Upper lobe of right lung (tissue), 1 donor: ENCODE measurements around the gene CRYZL1. TPM values are rescaled to one million over a fixed set of nuclear protein-coding genes. Genes with fewer than 3 reads are reported as not detected.

Experiments used
- ATAC-seq: fragments of 200-7000 bp; cut with Tn5 transposase; one replicate; pipeline ENCODE4 v1.9.1; 2020; ENCODE audit warnings: mild to moderate bottlenecking, moderate library complexity
- DNase-seq: peaks from one replicate; pipeline ENCODE4 v3.0.0-alpha.2; 2020
- H3K27ac ChIP-seq: fragments of 200-600 bp; one replicate; pipeline ENCODE4 v1.8.0; 2022
- H3K27me3 ChIP-seq: fragments of 200-600 bp; one replicate; pipeline ENCODE4 v1.8.0; 2022; ENCODE audit warnings: mild to moderate bottlenecking
- H3K36me3 ChIP-seq: fragments of 200-600 bp; one replicate; pipeline ENCODE4 v1.8.0; 2022
- H3K4me1 ChIP-seq: fragments of 200-600 bp; one replicate; pipeline ENCODE4 v1.8.0; 2022
- H3K4me3 ChIP-seq: fragments of 200-600 bp; one replicate; pipeline ENCODE4 v1.8.0; 2022; ENCODE audit warnings: mild to moderate bottlenecking
- H3K9me3 ChIP-seq: fragments of 200-600 bp; one replicate; pipeline ENCODE4 v1.8.0; 2022
- CTCF ChIP-seq: fragments of 200-600 bp; IDR thresholded peaks from one replicate; pipeline ENCODE4 v1.8.0; 2022; ENCODE audit warnings: antibody characterized with exemption
- intact Hi-C: fragments of 100-400 bp; cut with DNase I; formaldehyde crosslinking; loops from one replicate; pipeline ENCODE4 v1.11.0; 2022
- total RNA-seq: library from RNA; stranded (reverse); fragmentation: NEBNext Ultra II Directional; extraction: Animal tissue kit (Norgen Biotek cat#: 25700); gene quantifications from one replicate; pipeline ENCODE4 v1.2.1, GENCODE V29; 2021
- donor health status: DM: no; HTN: yes; CAD: no; lungs with severe emphysema.

CRYZL1 gene
- total RNA-seq, 1 donor from 2014 or later: 38.0 TPM

- ATAC-seq: no peak
- intact Hi-C loops: no loop called here
- Histone ChIP-seq H3K9me3 (no peaks in the 10 kb centered on the region), H3K27me3 (no peaks in the 10 kb centered on the region), H3K4me1 (peaks cover 36% of the 10 kb centered on the region), H3K36me3 (no peaks in the 10 kb centered on the region), H3K4me3 (no peak overlapping the region), H3K27ac (no peak overlapping the region)
- no peak for TF ChIP-seq CTCF
- no peak for DNase-seq
Measured at GRCh38 chr21:33685613-33686197, 44.2 kb upstream of the CRYZL1 start.

- intact Hi-C loops: no loop called here
- TF ChIP-seq CTCF: no peak
- Histone ChIP-seq H3K36me3 (no peaks in the 10 kb centered on the region), H3K4me1 (peaks cover 36% of the 10 kb centered on the region), H3K9me3 (no peaks in the 10 kb centered on the region), H3K4me3 (no peak overlapping the region), H3K27me3 (no peaks in the 10 kb centered on the region), H3K27ac (no peak overlapping the region)
- DNase-seq (no peak), ATAC-seq (no peak)
Measured at GRCh38 chr21:33684923-33685560, 43.5 kb upstream of the CRYZL1 start.

DNA sequence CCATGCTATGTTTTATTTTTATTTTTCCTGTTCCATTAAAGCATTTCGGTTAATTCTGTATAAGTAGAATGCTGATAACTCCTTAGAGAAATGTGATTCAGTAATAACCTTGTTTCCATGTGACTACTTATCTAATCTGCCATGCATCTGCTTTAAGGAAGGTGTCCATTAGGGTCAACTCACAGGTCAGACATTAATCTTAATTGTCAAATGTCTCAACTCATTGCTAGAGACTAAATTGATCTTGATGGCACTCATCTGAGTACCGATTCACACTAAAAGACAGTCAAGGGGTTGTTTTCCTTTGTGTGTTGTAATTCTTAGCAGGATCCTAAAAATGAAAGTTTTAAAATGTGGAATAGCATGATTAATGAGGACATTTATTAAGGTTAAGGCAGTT lies 42.5 kb upstream of the CRYZL1 start:
- Histone ChIP-seq H3K4me1 (peaks cover 36% of the 10 kb centered on the region), H3K4me3 (no peak overlapping the region), H3K27me3 (no peaks in the 10 kb centered on the region), H3K27ac (no peak overlapping the region), H3K9me3 (no peaks in the 10 kb centered on the region), H3K36me3 (no peaks in the 10 kb centered on the region)
- ATAC-seq (no peak), DNase-seq (no peak)
- TF ChIP-seq CTCF: no peak
- intact Hi-C loops: no loop called here

DNA sequence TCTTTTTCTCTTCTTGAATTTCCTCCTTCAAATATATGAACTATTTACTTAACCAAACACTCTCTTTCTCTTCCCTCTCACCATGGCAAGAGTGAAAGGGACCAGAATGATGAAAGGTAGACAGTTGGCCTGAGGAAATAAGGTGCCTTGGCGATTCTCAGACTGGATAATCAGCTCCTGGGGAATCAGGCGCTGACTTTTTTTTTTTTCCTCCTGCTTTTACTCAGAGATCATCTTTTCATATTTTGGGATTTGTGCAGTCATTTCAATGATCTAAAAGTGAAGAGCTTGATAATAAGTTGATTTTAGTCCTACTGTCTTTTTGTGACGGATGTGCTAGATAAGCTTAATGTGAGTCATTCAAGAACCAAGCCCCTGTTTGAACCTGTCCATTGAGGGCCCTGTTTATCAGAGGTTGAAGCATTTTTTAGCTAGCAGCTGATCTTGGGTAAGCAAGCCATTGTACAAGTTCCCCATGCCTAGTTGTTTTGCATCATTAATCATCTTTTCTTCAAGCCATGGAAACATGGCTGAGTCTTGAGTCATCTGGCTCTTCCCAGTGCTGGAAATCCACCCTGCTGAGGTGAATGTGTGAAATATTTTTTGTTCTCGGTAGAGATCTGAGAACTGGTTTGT lies 41.6 kb upstream of the CRYZL1 start:
- DNase-seq (no peak), ATAC-seq (no peak)
- Histone ChIP-seq H3K27ac (no peak overlapping the region), H3K4me1 (peaks cover 33% of the 10 kb centered on the region), H3K9me3 (no peaks in the 10 kb centered on the region), H3K27me3 (no peaks in the 10 kb centered on the region), H3K4me3 (no peak overlapping the region), H3K36me3 (no peaks in the 10 kb centered on the region)
- no peak for TF ChIP-seq CTCF
- intact Hi-C loops: no loop called here

- Histone ChIP-seq H3K9me3 (no peaks in the 10 kb centered on the region), H3K4me3 (no peak overlapping the region), H3K4me1 (peaks cover 22% of the 10 kb centered on the region), H3K36me3 (no peaks in the 10 kb centered on the region), H3K27me3 (no peaks in the 10 kb centered on the region), H3K27ac (no peak overlapping the region)
- no peak for DNase-seq
- no peak for ATAC-seq
- no peak for TF ChIP-seq CTCF
- intact Hi-C loops: no loop called here
Measured at GRCh38 chr21:33680870-33681269, 39.3 kb upstream of the CRYZL1 start.
